ENCODE results near the gene PDZRN3. TPM values are rescaled to one million over a fixed set of nuclear protein-coding genes. Genes with fewer than 3 reads are reported as not detected.

PDZRN3 gene
- total and polyA plus RNA-seq, 2 experiments from 2014 or later, result 7.5 to 14.0 TPM

GRCh38 chr3:73516631-73517030, 108.1 kb downstream of the PDZRN3 start:
- Histone ChIP-seq H3K79me2 (replicated peaks; ENCODE audit: insufficient read depth) (no peaks in the 10 kb centered on the region), H3K27me3 (ENCODE audit: insufficient read depth) (peaks cover 30% of the 10 kb centered on the region), H3K36me3 (ENCODE audit: insufficient read depth) (no peaks in the 10 kb centered on the region), H4K20me1 (replicated peaks; ENCODE audit: insufficient read depth) (no peaks in the 10 kb centered on the region; the same call in 1 of the 2 replicates), H2AFZ (no peak overlapping the region), H3K9me2 (ENCODE audit: insufficient read depth) (no peaks in the 10 kb centered on the region), H3K4me1 (ENCODE audit: insufficient read depth) (peaks cover 11% of the 10 kb centered on the region), H3K4me3 (no peak overlapping the region), H3K4me2 (no peak overlapping the region), H3F3A (replicated peaks; ENCODE audit: low read depth) (peaks cover 5% of the 10 kb centered on the region; the same call in 1 of the 2 replicates), H3K27ac (ENCODE audit: low read depth) (no peak overlapping the region)
- Mint-ChIP-seq H3K9me3 (no peaks in the 10 kb centered on the region), H3K4me3 (no peak overlapping the region), H3K27me3 (ENCODE audit: insufficient read depth, low read depth, poor library complexity) (peaks cover 1% of the 10 kb centered on the region), H3K4me1 (peaks cover 13% of the 10 kb centered on the region; the same call in 2 of the 3 replicates), H3K27ac (no peak overlapping the region), H3K36me3 (ENCODE audit: low read depth) (no peaks in the 10 kb centered on the region)
- ATAC-seq (no peak), DNase-seq (ENCODE audit: low spot score) (no peak)
- TF ChIP-seq JUNB (IDR thresholded peaks at IDR 0.05; ENCODE audit: unreplicated experiment), result no peak
- no peak for TF ChIP-seq STAT1 (IDR thresholded peaks at IDR 0.05; ENCODE audit: unreplicated experiment)
- TF ChIP-seq POLR2AphosphoS5 (IDR thresholded peaks at IDR 0.05; ENCODE audit: low read depth), result no peak
- TF ChIP-seq REST (IDR thresholded peaks at IDR 0.05; ENCODE audit: unreplicated experiment), result no peak
- no peak for TF ChIP-seq ZNF331 (CRISPR knock-in tag; IDR thresholded peaks at IDR 0.05; ENCODE audit: low read depth)
- no peak for TF ChIP-seq NANOG (IDR thresholded peaks at IDR 0.05; ENCODE audit: borderline replicate concordance)
- no peak for TF ChIP-seq EZH2 (IDR thresholded peaks at IDR 0.05; ENCODE audit: low read depth, unreplicated experiment)
- TF ChIP-seq ZNF114 (CRISPR knock-in tag; IDR thresholded peaks at IDR 0.05), result no peak
- no peak for TF ChIP-seq ETS1 (IDR thresholded peaks at IDR 0.05)
- no peak for TF ChIP-seq EZH2phosphoT487 (IDR thresholded peaks at IDR 0.05; ENCODE audit: unreplicated experiment)
- TF ChIP-seq ZNF462 (CRISPR knock-in tag; IDR thresholded peaks at IDR 0.05), result no peak
- TF ChIP-seq CTCF (conservative IDR thresholded peaks at IDR 0.05; ENCODE audit: low read depth in 2 of 2), result no peak
